ENCODE measurements around the gene TPP1.

TPP1 gene

DNA sequence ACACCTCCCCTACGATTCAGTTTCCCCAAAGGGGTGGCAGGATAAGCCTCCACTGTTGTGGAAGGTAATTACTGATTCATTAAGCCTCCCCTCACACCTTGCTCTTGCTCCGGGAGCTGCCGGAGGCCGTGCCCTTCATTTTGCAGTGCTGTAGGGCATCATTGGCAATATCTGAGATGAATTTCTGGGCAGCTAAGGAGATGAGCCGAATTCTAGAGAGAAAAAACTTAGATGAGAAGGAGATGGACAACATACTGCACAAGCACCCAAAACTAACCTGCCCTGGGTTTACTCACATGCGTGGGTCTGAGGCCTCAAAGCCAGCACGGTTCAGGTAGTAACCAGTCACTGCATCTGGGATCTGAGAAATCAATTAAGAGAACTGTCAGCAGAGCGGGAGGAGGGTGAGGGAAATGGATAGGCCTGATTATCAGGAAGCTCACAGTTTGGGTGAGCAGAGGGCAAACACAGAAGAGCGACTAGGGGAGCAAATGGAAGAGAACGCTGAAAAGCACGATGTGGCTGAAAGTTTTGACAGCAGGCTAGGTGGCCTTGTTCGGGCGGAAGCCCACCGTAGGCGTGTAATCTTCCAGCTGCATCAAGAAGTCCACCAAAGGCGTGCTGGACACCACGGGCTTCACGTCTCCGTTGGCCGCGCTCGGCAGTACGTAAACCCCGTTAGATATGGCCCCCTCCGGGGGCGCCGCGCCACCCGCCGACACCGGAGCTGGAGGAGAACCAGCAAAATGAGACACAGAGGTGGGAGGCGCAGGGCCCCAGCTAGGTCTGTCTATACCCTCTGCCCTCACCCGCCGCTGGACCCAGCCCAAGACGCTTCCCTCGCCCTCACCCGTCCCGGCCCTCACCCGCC is 7.9 kb downstream of the TPP1 start:
- no peak for DNase-seq

DNA sequence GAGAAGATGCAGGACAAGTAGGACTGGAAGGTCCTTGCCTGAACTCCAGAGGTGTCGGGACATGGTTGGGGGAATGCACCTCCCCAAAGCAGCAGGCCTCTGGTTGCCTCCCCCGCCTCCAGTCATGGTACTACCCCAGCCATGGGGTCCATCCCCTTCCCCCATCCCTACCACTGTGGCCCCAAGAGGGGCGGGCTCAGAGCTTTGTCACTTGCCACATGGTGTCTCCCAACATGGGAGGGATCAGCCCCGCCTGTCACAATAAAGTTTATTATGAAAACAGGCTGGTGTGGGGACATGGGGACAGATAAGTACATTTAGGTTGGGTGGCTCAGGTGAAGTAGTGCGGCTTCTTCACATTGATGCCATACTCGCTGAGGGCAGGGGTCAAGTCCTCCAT is 8.6 kb downstream of the TPP1 start:
- DNase-seq, result no peak

DNA sequence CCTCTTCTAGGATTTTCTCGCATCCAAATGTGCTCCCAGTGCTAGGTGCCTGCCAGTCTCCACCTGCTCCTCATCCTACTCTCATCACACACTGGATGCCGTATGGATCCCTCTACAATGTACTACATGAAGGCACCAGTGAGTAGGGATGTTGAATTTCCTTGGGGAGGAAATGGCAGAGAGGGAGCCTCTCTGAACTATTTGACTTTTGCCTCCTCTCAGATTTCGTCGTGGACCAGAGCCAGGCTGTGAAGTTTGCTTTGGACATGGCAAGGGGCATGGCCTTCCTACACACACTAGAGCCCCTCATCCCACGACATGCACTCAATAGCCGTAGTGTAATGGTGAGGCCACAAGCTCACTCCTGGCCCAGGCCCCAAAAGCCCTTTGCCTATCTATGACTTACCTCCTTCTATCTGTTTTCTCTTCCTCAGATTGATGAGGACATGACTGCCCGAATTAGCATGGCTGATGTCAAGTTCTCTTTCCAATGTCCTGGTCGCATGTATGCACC is 9.7 kb downstream of the TPP1 start:
- no peak for DNase-seq

DNA sequence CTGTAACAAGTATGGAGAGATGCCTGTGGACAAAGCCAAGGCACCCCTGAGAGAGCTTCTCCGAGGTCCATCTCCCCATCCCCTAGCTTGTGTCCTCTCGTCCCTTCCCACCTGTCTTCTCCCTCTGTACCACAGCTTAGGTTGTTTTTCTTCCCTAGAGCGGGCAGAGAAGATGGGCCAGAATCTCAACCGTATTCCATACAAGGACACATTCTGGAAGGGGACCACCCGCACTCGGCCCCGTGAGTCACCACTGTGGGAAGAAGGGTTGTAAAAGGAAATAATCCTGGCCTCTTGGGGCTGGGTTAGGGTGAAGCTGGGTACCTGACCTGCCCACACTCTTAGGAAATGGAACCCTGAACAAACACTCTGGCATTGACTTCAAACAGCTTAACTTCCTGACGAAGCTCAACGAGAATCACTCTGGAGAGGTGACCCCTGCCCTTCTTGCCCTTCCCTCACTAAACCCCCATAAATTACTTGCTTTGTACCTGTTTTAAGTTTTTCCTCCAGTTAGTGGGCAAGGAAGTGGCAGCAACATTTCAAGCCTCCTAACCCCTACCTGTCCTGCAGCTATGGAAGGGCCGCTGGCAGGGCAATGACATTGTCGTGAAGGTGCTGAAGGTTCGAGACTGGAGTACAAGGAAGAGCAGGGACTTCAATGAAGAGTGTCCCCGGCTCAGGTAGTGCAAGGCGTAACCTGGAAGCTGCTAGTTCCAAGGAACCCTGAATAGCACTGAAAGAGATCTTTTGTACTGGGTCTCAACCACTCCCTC is 10.3 kb downstream of the TPP1 start:
- no peak for DNase-seq

DNA sequence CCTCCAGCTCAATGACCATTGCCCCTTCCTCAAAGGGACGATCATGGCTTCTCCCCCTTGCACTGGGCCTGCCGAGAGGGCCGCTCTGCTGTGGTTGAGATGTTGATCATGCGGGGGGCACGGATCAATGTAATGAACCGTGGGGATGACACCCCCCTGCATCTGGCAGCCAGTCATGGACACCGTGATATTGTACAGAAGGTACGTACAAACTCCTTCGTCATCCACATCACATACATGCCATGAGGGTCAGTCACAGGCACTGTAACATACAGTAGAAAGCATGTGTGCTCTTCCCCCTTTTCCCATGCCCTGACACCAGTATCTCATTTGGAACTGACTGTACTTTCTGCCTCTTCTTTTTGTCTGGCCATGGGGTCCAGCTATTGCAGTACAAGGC is 11.2 kb downstream of the TPP1 start:
- DNase-seq, result no peak

DNA sequence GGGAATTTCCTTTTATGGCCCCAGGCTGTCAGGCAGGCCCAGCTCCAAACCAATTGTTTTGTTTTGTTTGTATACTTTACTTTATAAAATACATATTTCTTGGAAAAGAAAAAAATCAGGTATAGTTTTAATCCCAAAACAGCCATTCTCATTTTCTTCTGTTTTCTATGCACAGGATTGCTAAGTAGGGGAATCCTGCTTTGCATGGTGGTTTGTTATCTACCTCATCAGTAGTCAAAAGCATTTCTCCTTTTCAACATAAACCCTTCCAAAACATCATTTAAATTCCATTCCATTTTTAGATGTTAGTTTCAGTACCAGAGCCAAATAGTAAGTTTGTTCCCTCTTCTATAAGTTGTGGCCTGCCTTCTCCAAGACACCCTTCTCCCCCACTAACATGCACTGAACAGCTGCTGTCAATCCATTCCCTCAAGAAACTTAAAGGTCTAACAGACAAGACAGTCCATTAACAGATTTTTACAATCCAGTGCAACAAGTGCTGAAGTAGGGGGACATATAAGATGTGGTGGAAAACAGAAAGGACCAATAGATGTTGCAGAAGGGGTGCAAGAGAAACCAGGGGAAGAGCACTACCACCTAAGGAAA is 11.9 kb downstream of the TPP1 start:
- no peak for DNase-seq

DNA sequence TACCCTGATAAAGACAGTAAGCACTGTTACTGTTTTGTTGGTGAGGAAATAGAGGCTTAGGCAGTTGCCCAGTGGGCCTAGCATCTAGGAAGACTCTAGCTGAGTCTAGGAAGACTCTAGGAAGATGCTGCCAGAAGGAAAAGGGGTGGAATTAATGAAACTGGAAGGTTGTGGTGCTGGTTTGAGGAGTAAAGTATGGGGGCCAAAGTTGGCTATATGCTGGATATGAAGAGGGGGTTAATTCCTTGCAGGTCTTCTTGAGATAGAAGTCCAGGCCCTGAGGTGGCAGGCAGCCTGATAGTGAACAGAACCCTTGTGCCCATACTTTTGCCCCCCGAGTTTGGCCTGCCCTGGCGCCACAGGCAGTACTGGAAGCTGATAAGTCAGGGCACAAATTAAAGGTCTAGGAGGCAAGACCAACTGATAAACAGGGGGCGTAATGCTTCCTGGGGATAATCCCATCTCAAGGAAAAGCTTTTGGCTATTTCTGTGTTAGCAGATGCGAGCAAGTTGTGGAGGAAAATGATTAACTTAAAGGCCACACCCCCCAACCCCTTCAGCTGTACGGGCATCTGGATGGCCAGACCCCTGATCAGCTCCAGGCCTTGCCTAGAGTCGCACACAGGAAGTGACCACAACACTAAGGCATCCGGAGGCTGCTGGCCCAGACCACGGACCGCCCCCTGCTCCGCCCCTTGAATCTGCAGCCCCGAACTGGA is 12.6 kb downstream of the TPP1 start:
- peak; percentile 15 for DNase-seq

DNA sequence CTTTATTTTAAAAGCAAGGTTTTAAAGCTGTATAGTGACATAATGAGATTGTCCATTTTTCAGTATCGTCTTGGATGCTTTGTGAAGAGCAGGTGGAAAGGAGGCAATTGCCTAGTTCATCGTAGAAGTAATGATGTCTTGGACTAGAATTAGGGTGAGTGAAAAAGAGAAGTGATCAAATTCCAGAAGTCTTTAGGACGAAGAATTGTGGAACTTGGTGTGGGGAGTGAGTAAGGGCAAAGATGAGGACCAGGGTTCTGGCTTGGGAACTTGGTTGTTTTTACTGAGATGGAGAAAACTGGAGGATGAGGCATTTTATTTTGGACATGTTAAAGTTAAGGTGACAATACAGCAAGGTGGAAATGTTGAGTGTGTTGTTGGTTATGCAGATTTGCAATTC is 14.4 kb downstream of the TPP1 start:
- DNase-seq, result no peak

DNA sequence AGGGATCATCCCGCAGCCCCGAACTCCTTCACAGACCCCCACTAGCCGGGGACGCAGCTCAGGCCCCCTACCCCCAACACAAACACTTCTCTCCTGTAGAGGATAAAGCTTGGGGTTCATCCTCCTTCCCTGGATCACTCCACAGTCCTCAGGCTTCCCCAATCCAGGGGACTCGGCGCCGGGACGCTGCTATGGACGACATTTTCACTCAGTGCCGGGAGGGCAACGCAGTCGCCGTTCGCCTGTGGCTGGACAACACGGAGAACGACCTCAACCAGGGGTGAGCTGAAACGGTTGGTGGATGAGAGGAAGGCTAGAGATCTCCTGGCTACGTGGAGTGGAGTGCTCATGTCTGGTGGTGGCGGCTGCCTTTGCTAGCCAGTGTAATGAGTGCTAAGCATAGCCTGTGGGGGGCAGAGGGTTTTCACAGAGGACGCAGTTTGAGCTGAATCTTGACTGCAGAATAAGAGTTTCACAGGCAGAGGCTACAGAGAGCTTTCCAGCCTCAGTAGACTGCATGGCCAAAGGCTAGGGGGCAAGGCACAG is 15.1 kb downstream of the TPP1 start:
- DNase-seq, result no peak

DNA sequence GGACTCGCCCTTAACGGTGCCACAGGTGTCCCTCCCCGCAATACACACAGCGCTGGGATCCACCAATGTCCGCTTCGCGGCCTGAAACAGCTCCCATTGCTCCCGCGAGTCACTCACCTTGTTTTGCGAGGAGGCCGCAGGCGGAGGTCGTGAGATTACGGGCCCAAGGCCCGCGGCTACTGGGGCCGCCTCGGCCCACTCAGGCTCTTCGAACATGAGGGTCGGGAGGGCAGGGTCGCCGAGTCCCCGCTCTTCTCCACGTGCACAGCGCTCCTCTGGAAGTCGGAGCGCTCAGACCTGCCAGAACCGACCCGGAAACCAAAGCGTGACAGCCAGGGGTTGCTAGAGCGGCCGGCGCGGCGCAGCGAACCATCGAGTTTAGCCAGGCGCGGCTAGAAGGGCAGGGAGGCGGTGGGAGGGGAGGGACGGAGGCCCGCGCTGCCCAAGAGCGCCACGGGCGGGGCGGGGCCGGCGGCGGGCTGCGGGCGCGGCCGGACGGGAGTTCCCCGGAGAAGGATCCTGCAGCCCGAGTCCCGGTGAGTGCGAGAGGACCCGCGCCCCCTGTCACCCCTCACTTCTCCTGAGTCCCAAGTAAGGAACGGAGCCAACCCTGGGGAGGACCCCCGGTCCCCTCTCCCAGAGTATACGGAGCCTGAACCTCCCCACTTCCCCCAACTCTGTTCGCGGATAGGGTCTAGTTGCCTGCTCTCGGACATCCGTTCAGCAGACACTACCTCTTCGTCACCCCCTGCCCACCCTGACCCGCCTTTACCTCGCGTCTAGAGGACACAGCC is 15.7 kb downstream of the TPP1 start, which contains the start of the genes ILK and RRP8:
TSS of gene ILK (plus strand) at position 488 of the 794 bp plus-strand sequence. CDS start 498 bp downstream, outside the sequence.
TSS of gene RRP8 (minus strand) at position 330 of the 794 bp plus-strand sequence. CDS start at position 216, 114 bp downstream.
- DNase-seq, result peak; percentile 65

DNA sequence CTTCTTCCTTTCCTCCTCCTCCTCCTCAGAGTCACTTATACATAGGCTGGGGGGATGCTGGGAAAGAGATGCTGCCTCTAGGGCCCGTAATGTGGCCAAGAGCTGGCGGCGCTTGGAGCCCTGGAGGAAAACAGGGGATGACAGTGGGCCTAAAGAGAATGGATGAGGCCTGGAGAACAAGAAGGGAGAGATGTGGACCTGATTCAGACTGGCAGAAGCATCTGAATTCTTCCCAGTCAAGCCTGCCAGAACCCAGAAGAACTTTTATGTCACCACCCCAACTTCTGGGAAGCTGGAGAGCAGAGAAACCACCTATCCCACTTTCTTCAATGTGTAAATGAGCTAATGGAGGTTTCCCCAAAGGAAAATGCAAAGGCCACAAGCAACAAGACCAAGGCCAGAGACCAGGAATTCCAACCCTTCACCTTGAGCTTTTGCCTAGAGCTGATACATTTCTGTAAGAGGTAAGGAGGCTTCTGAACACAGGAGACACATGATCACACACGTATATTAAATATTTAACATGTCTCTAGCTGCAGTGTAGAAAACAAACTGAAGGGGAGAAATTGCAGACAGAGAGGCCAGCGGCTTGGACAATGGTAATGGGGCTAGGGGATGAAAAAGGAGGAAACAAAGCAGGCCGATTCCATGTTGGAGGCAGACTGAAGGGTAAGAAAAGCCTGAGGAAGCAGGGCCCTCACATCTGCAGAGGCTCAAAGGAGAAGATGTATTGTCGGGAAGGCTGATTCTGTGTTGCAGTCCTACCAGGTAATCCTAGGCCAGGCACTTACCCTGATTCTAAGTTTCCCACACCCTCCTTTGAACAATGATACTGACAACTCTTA is 16.9 kb downstream of the TPP1 start:
- DNase-seq, result no peak

DNA sequence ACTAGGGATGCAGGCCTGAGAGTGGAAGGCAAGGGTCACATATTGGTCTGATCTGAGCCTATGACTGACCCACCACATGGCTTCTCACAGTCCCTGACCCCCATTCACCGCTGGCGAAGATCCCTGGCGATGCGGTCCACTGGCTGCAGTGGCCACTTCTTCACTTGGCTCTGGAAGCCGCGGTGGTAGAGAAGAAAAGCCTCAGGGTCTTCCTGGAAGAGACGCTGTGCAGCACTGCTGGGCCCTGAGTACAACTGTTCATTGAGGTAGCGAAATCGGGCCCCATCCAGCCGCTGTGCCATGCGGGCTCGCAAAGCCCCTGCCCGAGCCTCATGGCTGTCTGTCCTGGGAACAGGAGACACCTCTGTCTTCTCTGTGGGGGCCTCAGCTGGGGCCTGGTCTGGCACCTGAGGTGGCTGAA is 18.2 kb downstream of the TPP1 start:
- no peak for DNase-seq

DNA sequence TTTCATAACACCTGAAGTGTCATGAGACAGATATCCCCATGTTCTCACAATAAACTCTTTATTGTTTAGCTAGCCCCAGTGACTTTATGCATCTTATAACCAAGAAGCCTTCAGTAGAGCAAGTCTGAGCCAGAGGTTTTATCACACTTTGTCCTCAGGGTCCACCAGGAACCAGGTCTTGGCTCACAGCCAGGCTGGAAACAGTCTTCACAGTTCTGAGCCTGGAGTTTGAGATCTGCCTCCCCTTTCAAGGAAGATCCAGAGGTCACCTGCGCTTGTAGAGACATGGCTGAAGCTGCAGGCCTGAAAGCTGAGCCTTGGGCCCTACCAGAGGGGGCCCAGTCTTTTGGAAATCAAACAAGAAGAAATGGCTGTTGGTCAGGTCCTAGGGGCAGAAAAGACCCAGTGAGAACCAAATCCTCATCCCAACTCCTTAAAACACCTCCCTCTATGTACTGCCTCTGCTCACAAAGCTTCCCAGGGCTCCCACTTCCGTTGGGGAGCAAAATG is 19.3 kb downstream of the TPP1 start:
- no peak for DNase-seq

DNA sequence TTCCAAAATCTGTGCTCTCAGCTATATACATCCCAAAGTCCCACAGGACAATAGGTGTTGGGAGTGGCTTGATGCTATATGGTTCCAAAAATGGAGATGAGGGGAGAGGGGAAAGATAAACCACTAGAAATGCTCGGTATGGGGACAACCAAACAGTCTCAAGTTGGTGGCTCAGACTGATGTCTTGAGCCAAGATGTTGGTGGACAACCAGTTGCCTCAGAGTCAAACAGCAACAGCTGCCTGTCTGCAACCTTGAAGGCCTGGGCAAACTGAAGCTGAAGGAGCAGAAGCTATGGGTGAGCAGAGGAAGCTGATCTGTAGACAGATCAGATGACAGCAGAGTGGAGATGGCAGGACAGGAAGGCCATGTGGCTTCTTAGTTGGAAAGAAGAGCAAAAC is 19.8 kb downstream of the TPP1 start:
- no peak for DNase-seq

DNA sequence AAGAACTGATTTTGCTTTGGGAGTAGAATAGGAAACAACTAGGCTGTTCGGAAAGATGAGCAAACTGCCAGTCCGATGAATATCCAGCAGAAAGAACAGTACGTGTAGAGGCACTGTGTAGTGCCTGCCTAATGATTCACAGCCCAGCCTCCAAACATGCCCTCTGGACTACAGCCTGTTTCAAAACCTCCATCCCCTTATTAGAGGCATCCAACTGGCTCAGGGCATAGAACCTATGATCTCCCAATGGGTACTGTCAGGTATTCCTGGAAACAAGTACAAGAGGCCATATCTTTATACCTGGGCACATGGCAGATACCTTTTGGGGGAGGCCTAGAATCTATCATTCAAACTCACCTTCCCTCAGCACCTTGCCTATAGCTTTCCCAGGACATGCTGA is 20.7 kb downstream of the TPP1 start:
- no peak for DNase-seq

DNA sequence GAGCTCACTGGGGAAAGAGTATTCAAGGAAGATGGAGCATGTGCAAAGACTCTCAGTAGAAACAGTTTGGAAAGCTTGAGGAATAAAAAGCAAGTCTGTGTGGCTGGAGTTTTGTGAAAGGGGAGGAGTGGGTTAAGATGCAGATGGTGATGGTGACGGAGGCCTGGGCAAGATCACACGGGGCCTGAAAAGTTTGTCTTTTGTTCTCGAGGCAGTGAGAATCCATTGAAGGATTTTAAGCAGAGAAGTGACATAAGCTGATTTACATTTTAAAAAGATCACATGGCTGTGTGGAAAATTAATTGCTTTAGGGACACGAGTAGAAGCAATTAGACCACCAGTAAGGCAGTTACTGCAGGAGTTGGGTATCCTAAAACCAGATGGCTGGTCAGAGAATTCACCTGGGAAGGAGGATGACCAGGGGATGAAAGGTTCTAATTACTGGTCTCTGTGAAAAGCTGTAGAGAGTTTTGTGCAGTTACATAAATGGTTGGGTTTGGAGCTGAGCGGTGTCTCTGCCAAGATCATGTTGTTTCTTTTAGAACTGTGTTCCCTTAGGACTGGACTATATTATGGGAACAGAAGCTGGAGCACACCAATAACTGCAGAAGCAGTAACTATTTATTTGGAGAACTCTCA is 22.9 kb downstream of the TPP1 start:
- no peak for DNase-seq

DNA sequence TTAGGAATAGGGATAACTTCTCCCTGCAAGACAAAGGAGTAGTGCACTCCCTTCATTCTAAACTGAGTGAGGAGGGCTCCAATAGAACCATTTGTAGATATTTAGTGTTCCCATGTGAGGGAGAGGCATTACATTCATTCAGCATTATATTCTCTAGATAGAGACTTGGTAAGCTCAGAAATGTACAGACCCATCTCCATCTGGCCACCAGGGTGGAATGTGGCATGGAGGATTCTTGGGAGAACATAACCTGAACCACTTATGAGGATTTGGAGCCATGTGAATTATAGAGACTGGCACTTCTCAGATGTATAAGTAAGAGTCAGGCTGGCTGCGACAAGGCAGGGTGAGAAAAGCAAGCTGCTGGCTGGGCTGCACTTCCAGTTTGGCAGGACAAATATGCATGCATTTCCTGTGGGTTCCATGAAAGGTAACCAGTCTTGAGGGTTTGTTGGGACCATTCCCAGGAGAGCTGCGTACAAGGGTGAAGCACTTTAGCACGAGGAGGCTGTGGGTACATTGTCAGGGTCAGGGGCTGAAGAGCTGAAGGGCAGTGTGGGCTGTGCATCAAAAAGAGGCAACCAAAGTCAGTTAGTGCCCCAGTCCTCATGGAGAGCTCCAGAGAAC is 25.0 kb downstream of the TPP1 start:
- no peak for DNase-seq

DNA sequence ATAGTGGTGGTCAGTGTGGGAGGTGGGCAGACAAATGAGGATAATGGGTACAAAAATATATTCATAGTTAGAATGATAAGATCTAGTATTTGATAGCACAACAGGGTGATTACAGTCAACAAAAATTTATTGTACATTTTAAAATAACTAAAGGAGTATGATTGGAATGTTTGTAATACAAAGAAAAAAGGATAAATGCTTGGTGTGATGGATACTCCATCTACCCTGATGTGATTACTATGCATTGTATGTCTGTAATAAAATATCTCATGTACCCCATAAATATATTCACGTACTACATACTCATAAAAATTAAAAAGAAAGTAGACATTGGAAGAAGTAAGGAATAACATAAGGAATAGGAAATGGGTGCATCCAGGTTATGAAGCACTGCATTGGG is 31.2 kb downstream of the TPP1 start:
- no peak for DNase-seq

DNA sequence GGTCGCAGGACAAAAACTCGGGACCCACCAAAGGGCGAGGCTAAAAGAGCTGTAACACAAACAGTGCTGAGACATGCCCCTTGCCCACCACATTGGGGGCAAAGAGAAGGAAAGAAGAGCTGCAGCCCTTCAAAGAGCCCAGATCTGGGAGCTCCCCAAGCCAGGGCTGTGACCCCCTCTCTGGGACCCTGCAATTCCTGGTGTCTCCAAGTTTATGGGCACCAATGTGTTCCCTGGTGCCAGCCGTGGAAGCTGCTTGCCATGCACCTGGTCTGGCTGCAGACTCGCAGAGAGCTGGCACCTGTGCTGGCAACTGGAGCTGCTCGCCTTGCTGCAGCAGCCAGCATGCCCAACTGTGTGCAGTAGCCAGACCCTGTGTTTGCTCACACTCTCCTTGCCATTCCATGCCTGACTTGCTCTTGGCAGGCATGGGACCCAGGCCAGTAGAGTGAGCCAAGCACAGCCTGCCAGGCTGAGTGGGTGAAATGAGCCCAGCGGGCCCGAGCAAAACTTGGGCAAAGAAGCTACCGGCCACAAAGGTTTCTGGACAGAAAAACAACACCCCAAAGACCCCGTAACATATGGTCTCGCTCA is 31.8 kb downstream of the TPP1 start:
- DNase-seq, result peak; percentile 4
